HTERT RPE-1 (cell line): ENCODE results near the gene TMEM184A.
"Not testable (repeated sequence)": the region's sequence is repeated elsewhere in the genome, so short reads cannot be mapped to it uniquely, and the experiment has no call there.

Source experiments
- in situ Hi-C: fragments of 300-500 bp; cut with MboI; formaldehyde crosslinking; loops from 4 replicates; pipeline ENCODE4 v1.14.3; 2020; ENCODE audit warnings: low sequenced_read_pairs

Gene TMEM184A

GRCh38 chr7:1529383-1530116 lies 26.5 kb downstream of the TMEM184A start:
- in situ Hi-C loops, result no loop called here

DNA sequence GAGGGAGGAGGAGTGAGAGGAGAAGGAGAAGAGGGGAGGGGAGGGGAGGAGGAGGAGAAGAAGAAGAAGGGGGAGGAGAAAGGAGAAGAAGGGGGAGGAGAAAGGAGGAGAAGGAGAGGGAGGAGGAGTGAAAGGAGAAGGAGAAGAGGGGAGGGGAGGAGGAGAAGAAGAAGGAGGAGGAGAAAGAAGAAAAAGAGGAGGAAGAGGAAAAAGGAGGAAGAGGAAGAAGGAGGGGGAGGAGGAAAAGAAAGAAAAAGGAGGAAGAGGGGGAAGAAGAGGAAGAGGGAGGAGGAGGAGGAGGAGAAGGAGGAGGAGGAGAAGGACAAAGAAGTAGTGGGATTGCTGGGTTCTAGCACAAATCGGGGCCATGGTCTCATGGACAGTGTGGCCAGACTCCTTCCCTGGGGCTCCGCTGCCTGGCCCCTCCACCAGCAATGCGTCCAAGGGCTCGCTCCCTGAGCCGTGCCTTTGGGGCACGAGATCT lies 29.7 kb downstream of the TMEM184A start:
- in situ Hi-C loops, result no loop called here

GRCh38 chr7:1525409-1525808 lies 30.6 kb downstream of the TMEM184A start:
- in situ Hi-C loops, result no loop called here

- in situ Hi-C loops, result no loop called here
Observed at GRCh38 chr7:1523844-1524243, 32.2 kb downstream of the TMEM184A start.

DNA sequence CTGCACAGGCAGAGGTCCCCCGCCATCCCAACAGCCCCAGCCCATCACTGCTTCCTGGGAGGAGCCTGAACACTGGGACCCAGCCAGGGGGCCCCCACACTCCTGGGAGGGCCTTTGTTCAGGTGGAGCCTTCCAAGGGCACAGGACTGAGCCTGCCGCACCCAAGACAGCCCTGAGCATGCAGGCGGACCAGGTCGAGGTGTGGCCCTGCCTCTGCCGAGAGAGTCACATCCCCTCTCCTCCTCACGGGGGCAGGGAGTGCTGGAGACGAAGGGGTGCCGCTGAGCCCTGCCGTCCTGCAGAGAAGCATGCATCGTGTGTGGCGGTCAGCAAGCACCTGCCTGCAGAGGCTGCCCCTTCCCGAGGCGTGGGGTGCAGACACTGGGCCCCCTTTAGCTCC lies 32.8 kb downstream of the TMEM184A start:
- in situ Hi-C loops, result no loop called here

DNA sequence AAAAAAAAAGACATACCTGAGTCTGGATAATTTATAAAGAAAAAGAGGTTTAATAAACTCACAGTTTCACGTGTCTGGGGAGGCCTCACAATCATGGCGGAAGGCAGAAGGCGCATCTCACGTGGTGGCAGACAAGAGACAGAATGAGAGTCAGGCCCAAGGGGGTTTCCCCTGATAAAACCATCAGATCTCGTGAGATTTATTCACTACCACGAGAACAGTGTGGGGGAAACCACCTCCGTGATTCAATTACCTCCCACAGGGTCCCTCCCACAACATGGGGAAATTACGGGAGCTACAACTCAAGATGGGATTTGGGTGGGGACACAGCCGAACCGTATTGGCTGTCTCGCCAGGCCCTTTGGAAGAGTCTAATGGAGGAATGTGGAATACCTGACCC lies 34.5 kb downstream of the TMEM184A start:
- in situ Hi-C loops, result no loop called here

- in situ Hi-C loops, result no loop called here
Observed at GRCh38 chr7:1520539-1521234, 35.3 kb downstream of the TMEM184A start.

- in situ Hi-C loops, result not testable (repeated sequence)
Observed at GRCh38 chr7:1519322-1519922, 36.6 kb downstream of the TMEM184A start.

- in situ Hi-C loops, result no loop called here
Observed at GRCh38 chr7:1516586-1517251, 39.3 kb downstream of the TMEM184A start.

GRCh38 chr7:1515509-1515967 lies 40.5 kb downstream of the TMEM184A start:
- in situ Hi-C loops, result not testable (repeated sequence)

DNA sequence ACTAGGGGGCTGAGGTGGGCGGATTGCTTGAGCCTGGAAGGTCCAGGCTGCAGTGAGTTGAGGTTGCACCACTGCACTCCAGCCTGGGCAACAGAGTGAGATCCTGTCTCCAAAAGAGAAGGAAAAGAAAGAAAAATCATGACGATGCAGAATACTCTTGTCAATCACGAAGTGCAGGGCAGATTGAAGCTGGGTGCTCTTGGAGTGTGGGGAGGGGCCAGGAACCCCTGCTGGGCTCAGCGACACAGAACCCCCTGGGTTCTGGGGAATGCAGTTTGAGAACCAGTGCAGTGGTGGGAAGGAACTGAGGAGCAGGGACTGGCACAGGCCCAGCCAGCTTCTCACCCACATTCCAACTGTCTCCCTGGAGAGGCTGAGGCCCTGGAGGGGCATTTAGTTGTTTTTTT lies 41.0 kb downstream of the TMEM184A start:
- in situ Hi-C loops, result no loop called here

GRCh38 chr7:1514407-1514806 lies 41.6 kb downstream of the TMEM184A start:
- in situ Hi-C loops, result no loop called here

GRCh38 chr7:1513657-1514095 lies 42.3 kb downstream of the TMEM184A start:
- in situ Hi-C loops, result no loop called here

DNA sequence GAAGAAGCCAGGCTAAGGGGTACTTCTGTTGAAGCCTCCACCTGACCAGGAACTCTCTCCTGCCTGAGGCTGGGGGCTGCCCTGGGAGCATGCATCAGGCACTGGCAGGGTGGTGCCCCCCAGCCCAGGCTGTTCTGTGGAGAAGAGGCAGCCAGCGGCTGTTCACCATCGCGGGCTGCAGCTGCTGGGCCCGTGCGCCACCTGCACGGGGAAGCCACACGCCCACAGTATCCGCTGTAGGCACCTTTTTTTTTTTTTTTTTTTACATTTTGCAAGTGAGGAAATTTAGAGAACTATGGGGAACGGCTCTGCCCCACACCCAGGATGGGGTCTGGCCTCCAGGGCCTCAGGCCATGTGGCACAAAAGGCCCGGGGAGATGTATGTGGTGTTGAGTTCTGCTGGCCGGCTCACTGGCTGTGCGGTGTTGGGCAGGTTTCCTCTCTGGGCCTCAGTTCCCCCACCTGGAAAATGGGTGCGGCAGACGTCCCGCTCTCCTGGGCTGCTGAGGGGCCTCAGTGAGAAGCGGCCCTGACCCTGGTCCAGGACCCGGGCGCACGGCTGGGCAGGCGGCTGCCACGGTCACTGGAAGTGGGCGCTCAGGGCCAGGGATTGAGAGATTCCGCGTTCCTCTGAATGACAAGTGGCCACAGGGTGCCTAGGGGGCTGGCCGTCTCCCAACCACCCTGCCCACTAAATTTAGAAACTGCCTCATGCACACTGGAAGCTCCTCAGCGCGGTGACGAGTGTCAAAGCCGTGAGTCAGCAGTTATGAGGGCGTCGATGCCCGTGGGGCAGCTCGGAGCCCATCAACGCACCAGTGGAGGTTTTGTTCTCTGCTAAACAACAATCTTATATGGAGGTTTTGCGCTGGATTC lies 43.0 kb downstream of the TMEM184A start:
- in situ Hi-C loops, result no loop called here

DNA sequence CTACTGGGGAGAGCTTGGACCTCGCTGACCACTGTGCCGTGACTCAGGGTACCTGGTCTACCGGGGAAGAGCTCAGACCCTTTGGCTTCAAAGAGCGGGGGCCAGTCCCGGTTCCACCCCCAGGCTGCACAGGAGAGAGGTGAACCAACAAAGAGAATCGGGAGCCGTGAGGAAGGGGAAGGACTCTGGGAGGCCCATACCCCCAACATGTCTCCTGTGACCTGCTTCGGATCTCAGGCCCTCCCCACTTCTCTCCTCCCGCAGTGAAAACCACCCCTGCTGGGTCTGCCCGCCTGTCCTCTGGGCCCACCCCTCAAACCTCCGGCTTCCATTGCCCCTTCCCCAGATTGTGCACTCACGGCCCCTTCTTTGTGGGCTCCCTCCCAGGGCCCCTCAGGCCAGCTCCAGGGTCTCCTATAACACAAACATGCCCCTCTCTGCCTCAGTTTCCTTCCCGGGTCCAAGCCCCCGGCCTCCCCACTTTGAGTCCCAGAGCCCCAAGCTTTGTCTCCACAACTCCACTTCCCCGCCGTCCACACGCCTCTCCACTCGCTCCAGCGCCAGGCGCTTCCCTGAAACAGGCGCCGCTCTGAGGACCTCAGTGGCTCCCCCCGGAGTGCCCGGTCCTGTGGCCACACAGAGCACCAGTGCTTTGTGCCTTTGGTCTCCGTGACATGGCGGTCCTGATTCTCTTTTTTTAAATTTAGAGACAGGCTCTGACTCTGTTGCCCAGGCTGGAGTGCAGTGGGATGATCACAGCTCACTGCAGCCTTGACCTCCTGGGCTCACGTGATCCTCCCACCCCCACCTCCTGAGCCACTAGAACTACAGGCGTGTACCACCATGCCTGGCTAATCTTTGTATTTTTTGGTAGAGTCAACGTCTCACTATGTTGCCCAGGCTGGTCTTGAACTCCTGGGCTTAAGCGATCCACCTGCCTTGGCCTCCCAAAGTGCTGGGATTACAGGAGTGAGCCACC lies 44.3 kb downstream of the TMEM184A start:
- in situ Hi-C loops, result no loop called here

GRCh38 chr7:1510780-1511154 lies 45.2 kb downstream of the TMEM184A start:
- in situ Hi-C loops, result no loop called here

- in situ Hi-C loops, result no loop called here
Observed at GRCh38 chr7:1509226-1509625, 46.8 kb downstream of the TMEM184A start.

GRCh38 chr7:1508277-1508758 lies 47.7 kb downstream of the TMEM184A start:
- in situ Hi-C loops, result no loop called here
